Measurements from ENCODE around the gene SCNN1G.

DNA sequence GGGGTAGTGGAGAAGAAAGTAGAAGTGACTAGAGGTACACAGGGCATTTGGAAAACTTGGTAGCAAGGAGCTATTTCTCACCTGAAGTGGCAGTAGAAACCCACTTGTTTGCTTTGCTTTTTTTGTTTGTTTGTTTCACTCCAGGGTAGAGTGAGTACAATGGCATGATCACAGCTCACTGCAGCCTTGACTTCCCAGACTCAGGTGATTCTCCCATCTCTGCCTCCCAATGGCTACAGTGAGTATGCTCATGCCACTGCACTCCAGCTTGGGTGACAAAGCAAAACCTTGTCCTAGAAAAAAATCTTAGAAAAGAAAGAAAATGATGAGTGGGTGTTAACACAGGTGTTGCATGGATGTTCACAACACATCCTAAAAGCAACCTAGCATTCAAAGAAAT lies 40.4 kb downstream of the SCNN1G start:
- no peak for TF ChIP-seq GATA2 (IDR thresholded peaks at IDR 0.05; ENCODE audit: low read depth, low read length)
- TF ChIP-seq GATA3 (IDR thresholded peaks at IDR 0.05; ENCODE audit: low read depth, low read length), result no peak

Data from SH-SY5Y (cell line).